ENCODE results near the gene C8G.

C8G gene

GRCh38 chr9:136917902-136918301 is 27.1 kb upstream of the C8G start:
- TF ChIP-seq MAX (IDR thresholded peaks at IDR 0.05; ENCODE audit: low read depth, low read length) (no peak), CTCF (IDR thresholded peaks at IDR 0.05; ENCODE audit: low read depth, low read length) (no peak), MYC (IDR thresholded peaks at IDR 0.05; ENCODE audit: low read depth, low read length) (no peak), POLR2A (IDR thresholded peaks at IDR 0.05; ENCODE audit: extremely low read depth, insufficient read length) (no peak)
- no peak overlapping the region for H3K4me3 ChIP-seq (ENCODE audit: low read depth, low read length)
- DNase-seq (ENCODE audit: low read depth): no peak

- DNase-seq (ENCODE audit: low read depth): no peak
- no peak overlapping the region for H3K4me3 ChIP-seq (ENCODE audit: low read depth, low read length)
- TF ChIP-seq MAX (IDR thresholded peaks at IDR 0.05; ENCODE audit: low read depth, low read length) (no peak), MYC (IDR thresholded peaks at IDR 0.05; ENCODE audit: low read depth, low read length) (no peak), POLR2A (IDR thresholded peaks at IDR 0.05; ENCODE audit: extremely low read depth, insufficient read length) (no peak), CTCF (IDR thresholded peaks at IDR 0.05; ENCODE audit: low read depth, low read length) (no peak)
Observed at GRCh38 chr9:136920069-136920468, 25.0 kb upstream of the C8G start.

- no peak overlapping the region for H3K4me3 ChIP-seq (ENCODE audit: low read depth, low read length)
- no peak for DNase-seq (ENCODE audit: low read depth)
- no peak for TF ChIP-seq POLR2A (IDR thresholded peaks at IDR 0.05; ENCODE audit: extremely low read depth, insufficient read length)
- TF ChIP-seq CTCF (IDR thresholded peaks at IDR 0.05; ENCODE audit: low read depth, low read length): no peak
- no peak for TF ChIP-seq MAX (IDR thresholded peaks at IDR 0.05; ENCODE audit: low read depth, low read length)
- no peak for TF ChIP-seq MYC (IDR thresholded peaks at IDR 0.05; ENCODE audit: low read depth, low read length)
Observed at GRCh38 chr9:136920734-136921231, 24.3 kb upstream of the C8G start.

GRCh38 chr9:136921307-136921706 is 23.7 kb upstream of the C8G start:
- no peak for DNase-seq (ENCODE audit: low read depth)
- TF ChIP-seq CTCF (IDR thresholded peaks at IDR 0.05; ENCODE audit: low read depth, low read length) (no peak), POLR2A (IDR thresholded peaks at IDR 0.05; ENCODE audit: extremely low read depth, insufficient read length) (no peak), MAX (IDR thresholded peaks at IDR 0.05; ENCODE audit: low read depth, low read length) (no peak), MYC (IDR thresholded peaks at IDR 0.05; ENCODE audit: low read depth, low read length) (no peak)

GRCh38 chr9:136921718-136922117 is 23.3 kb upstream of the C8G start:
- H3K4me3 ChIP-seq (ENCODE audit: low read depth, low read length): no peak overlapping the region
- no peak for DNase-seq (ENCODE audit: low read depth)
- TF ChIP-seq POLR2A (IDR thresholded peaks at IDR 0.05; ENCODE audit: extremely low read depth, insufficient read length) (no peak), MYC (IDR thresholded peaks at IDR 0.05; ENCODE audit: low read depth, low read length) (no peak), MAX (IDR thresholded peaks at IDR 0.05; ENCODE audit: low read depth, low read length) (no peak), CTCF (IDR thresholded peaks at IDR 0.05; ENCODE audit: low read depth, low read length) (no peak)

More at GRCh38 chr9:136921307-136921706, 23.7 kb upstream of the C8G start:
- no peak overlapping the region for H3K4me3 ChIP-seq (ENCODE audit: low read depth, low read length)
